SK-N-SH (cell line): ENCODE results near the gene ACOT7.
"Not testable (repeated sequence)": the region's sequence is repeated elsewhere in the genome, so short reads cannot be mapped to it uniquely, and the experiment has no call there.

Source experiments
- EP300 ChIP-seq, 2 experiments: IDR thresholded peaks; 2 replicates each; pipeline versions ENCODE4 v1.4.0 to v1.6.1; 2012; ENCODE audit warnings: borderline replicate concordance in 1 of 2, low read depth in 1 of 2, low read length in 1 of 2
- MXI1 ChIP-seq: IDR thresholded peaks from 2 replicates; pipeline ENCODE4 v1.6.1; 2012; ENCODE audit warnings: mild to moderate bottlenecking, low read depth, low read length, improper control_type of control experiment
- POLR2AphosphoS5 ChIP-seq: IDR thresholded peaks from 2 replicates; pipeline ENCODE4 v1.6.1; 2012; ENCODE audit warnings: low read depth, low read length
- RAD21 ChIP-seq: IDR thresholded peaks from 2 replicates; pipeline ENCODE4 v1.6.1; 2012; ENCODE audit warnings: mild to moderate bottlenecking, low read length
- RXRA ChIP-seq: IDR thresholded peaks from 2 replicates; pipeline ENCODE4 v1.4.0; 2012; ENCODE audit warnings: low read depth, mild to moderate bottlenecking, borderline replicate concordance
- SIN3A ChIP-seq: IDR thresholded peaks from 2 replicates; pipeline ENCODE4 v1.6.1; 2012; ENCODE audit warnings: low read depth, mild to moderate bottlenecking, low read length, moderate library complexity, borderline replicate concordance
- TAF1 ChIP-seq: IDR thresholded peaks from 2 replicates; pipeline ENCODE4 v1.6.1; 2012; ENCODE audit warnings: low read depth, mild to moderate bottlenecking, low read length, moderate library complexity, borderline replicate concordance
- TEAD4 ChIP-seq: IDR thresholded peaks from 2 replicates; pipeline ENCODE4 v1.4.0; 2012; ENCODE audit warnings: mild to moderate bottlenecking, borderline replicate concordance; ENCODE audit not compliant: insufficient read depth
- TF ChIP-seq, protein P1 (sequence below): IDR thresholded peaks from 2 replicates; pipeline ENCODE4 v1.6.1; 2012; ENCODE audit warnings: mild to moderate bottlenecking, low read depth, low read length, moderate library complexity
- TF ChIP-seq, protein P2 (sequence below): fragments of 200-600 bp; sonication (generic); IDR thresholded peaks from 2 replicates; pipeline ENCODE4 v1.6.1; 2017; ENCODE audit warnings: antibody characterized with exemption, mild to moderate bottlenecking, moderate library complexity
- TF ChIP-seq, protein P3 (sequence below): IDR thresholded peaks from 2 replicates; pipeline ENCODE4; 2012

DNA sequence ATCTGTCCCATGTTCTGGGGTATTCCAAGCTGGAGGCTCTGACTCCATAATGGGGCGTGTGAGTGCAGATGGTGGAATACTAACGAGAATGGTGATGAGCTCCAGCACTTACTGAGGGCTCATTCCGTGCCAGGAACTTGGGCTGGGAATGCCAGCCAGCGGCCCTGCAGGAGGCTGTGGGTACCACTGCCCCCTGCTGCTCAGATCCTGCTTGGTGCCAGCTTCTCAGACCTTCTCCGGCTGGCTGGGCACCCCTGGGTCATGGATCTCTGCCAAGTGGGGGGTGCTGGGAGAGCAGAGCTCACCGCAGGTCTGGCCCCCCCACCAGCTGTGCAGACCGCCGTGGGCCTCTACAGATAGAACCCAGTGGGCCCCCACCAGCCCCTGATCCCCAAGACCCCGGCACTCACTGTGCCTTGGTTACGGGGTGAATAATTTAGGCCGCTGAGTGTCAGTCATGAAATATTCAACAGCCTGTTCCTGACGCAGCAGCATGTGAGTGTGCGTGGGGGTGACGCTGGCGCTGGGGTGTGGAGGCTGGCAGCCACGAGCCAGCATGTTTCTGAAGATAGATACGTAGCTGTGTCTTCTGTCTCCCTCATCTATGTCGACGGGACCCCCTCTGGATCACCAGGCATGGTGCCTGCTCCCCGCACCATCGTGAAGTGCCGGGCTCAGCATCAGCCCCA is 43.6 kb upstream of the ACOT7 start:
- TF ChIP-seq EP300 (IDR thresholded peaks at IDR 0.05; ENCODE audit: borderline replicate concordance in 1 of 2, low read depth in 1 of 2, low read length in 1 of 2); RXRA; POLR2AphosphoS5; TAF1; TEAD4; SIN3A; MXI1: not testable (repeated sequence)
- TF ChIP-seq, protein P1, sequence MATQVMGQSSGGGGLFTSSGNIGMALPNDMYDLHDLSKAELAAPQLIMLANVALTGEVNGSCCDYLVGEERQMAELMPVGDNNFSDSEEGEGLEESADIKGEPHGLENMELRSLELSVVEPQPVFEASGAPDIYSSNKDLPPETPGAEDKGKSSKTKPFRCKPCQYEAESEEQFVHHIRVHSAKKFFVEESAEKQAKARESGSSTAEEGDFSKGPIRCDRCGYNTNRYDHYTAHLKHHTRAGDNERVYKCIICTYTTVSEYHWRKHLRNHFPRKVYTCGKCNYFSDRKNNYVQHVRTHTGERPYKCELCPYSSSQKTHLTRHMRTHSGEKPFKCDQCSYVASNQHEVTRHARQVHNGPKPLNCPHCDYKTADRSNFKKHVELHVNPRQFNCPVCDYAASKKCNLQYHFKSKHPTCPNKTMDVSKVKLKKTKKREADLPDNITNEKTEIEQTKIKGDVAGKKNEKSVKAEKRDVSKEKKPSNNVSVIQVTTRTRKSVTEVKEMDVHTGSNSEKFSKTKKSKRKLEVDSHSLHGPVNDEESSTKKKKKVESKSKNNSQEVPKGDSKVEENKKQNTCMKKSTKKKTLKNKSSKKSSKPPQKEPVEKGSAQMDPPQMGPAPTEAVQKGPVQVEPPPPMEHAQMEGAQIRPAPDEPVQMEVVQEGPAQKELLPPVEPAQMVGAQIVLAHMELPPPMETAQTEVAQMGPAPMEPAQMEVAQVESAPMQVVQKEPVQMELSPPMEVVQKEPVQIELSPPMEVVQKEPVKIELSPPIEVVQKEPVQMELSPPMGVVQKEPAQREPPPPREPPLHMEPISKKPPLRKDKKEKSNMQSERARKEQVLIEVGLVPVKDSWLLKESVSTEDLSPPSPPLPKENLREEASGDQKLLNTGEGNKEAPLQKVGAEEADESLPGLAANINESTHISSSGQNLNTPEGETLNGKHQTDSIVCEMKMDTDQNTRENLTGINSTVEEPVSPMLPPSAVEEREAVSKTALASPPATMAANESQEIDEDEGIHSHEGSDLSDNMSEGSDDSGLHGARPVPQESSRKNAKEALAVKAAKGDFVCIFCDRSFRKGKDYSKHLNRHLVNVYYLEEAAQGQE, result not testable (repeated sequence)
- TF ChIP-seq, protein P2, sequence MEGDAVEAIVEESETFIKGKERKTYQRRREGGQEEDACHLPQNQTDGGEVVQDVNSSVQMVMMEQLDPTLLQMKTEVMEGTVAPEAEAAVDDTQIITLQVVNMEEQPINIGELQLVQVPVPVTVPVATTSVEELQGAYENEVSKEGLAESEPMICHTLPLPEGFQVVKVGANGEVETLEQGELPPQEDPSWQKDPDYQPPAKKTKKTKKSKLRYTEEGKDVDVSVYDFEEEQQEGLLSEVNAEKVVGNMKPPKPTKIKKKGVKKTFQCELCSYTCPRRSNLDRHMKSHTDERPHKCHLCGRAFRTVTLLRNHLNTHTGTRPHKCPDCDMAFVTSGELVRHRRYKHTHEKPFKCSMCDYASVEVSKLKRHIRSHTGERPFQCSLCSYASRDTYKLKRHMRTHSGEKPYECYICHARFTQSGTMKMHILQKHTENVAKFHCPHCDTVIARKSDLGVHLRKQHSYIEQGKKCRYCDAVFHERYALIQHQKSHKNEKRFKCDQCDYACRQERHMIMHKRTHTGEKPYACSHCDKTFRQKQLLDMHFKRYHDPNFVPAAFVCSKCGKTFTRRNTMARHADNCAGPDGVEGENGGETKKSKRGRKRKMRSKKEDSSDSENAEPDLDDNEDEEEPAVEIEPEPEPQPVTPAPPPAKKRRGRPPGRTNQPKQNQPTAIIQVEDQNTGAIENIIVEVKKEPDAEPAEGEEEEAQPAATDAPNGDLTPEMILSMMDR, result peak; percentile 48
- peak; percentile 41 for TF ChIP-seq RAD21
- TF ChIP-seq, protein P3, sequence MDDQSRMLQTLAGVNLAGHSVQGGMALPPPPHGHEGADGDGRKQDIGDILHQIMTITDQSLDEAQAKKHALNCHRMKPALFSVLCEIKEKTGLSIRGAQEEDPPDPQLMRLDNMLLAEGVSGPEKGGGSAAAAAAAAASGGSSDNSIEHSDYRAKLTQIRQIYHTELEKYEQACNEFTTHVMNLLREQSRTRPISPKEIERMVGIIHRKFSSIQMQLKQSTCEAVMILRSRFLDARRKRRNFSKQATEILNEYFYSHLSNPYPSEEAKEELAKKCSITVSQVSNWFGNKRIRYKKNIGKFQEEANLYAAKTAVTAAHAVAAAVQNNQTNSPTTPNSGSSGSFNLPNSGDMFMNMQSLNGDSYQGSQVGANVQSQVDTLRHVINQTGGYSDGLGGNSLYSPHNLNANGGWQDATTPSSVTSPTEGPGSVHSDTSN, result not testable (repeated sequence)
